Panc1 (cell line): ENCODE results near the gene ZFYVE28. TPM values are rescaled to one million over a fixed set of nuclear protein-coding genes. Genes with fewer than 3 reads are reported as not detected.

Source experiments
- ATAC-seq: fragments of 200-7000 bp; cut with Tn5 transposase; 2 replicates; pipeline ENCODE4 v1.9.1; 2020; ENCODE audit warnings: mild to moderate bottlenecking, moderate library complexity
- BruUV-seq: library from RNA; stranded (reverse); fragments of 400-500 nt; replicated peaks from 2 replicates; lab custom pipeline; 2021; lab: Mats Ljungman, UMichigan
- CTCF ChIA-PET: fragments of 300-600 bp; sonication (Branson Sonifier 250); formaldehyde crosslinking; loops from one replicate; lab custom pipeline; 2022; ENCODE audit warnings: antibody characterized with exemption; lab: Charles Lee
- POLR2A ChIA-PET: fragments of 300-600 bp; sonication (Branson Sonifier 250); formaldehyde crosslinking; loops from one replicate; lab custom pipeline; 2022; ENCODE audit warnings: antibody characterized with exemption; lab: Charles Lee
- DNase-seq: peaks from one replicate; pipeline ENCODE4 v3.0.0-alpha.2; 2010; ENCODE audit warnings: low read depth, low spot score
- H3K27ac ChIP-seq: 2 replicates; pipeline ENCODE4 v1.5.1; 2011; ENCODE audit warnings: mild to moderate bottlenecking, low read length, inconsistent platforms
- H3K27me3 ChIP-seq: fragments of 200-500 bp; sonication (Bioruptor generic); 2 replicates; pipeline ENCODE4 v1.6.0; 2014; ENCODE audit warnings: low read length, inconsistent platforms; ENCODE audit not compliant: control insufficient read depth, insufficient read depth
- H3K36me3 ChIP-seq: fragments of 200-500 bp; sonication (Bioruptor generic); 2 replicates; pipeline ENCODE4 v1.5.1; 2014; ENCODE audit warnings: inconsistent platforms, mild to moderate bottlenecking, low read length, moderate library complexity; ENCODE audit not compliant: control insufficient read depth, insufficient read depth
- H3K4me1 ChIP-seq: 2 replicates; pipeline ENCODE4 v1.5.1; 2011; ENCODE audit warnings: inconsistent platforms, mild to moderate bottlenecking, low read length, moderate library complexity; ENCODE audit not compliant: control insufficient read depth, insufficient read depth
- H3K4me3 ChIP-seq, 2 experiments: 2 replicates each; pipeline ENCODE4 v1.5.1; 2011 to 2012; ENCODE audit warnings: low read depth in 2 of 2, low read length in 2 of 2, mild to moderate bottlenecking in 2 of 2, inconsistent platforms in 1 of 2, moderate library complexity in 1 of 2
- H3K9me3 ChIP-seq: fragments of 200-500 bp; sonication (Bioruptor generic); 2 replicates; pipeline ENCODE4 v1.5.1; 2014; ENCODE audit warnings: low read depth, mild to moderate bottlenecking, inconsistent platforms, low read length, moderate library complexity; ENCODE audit not compliant: control insufficient read depth, insufficient read depth
- POLR2AphosphoS5 ChIP-seq: IDR thresholded peaks from 2 replicates; pipeline ENCODE4 v1.6.1; 2012; ENCODE audit warnings: mild to moderate bottlenecking, low read depth, low read length, moderate library complexity
- SIN3A ChIP-seq: IDR thresholded peaks from 2 replicates; pipeline ENCODE4 v1.6.1; 2012; ENCODE audit warnings: low read depth, mild to moderate bottlenecking, low read length, moderate library complexity, borderline replicate concordance; ENCODE audit not compliant: insufficient read depth
- TCF7L2 ChIP-seq: IDR thresholded peaks from 2 replicates; pipeline ENCODE4 v1.6.1; 2011; ENCODE audit warnings: mild to moderate bottlenecking, low read depth, low read length, inconsistent platforms
- in situ Hi-C: cut with HindIII; loops from 2 replicates; pipeline ENCODE4 v1.10.0; 2016; ENCODE audit warnings: low sequenced_read_pairs, low pct_unique_long_range_greater_than_20kb
- intact Hi-C: fragments of 100-400 bp; cut with micrococcal nuclease; formaldehyde crosslinking; loops from one replicate; pipeline ENCODE4 v1.10.0; 2022; ENCODE audit not compliant: unreplicated experiment
- total RNA-seq: library from RNA; stranded (reverse); gene quantifications from one replicate; pipeline ENCODE4 v1.2.1, GENCODE V29; 2021; ENCODE audit not compliant: unreplicated experiment
- TF ChIP-seq, protein P1 (sequence below): fragments of 450-650 bp; IDR thresholded peaks from 2 replicates; pipeline ENCODE4 v1.5.1; 2017; ENCODE audit warnings: mild to moderate bottlenecking
- TF ChIP-seq, protein P2 (sequence below), 2 experiments: IDR thresholded peaks; 2 replicates each; pipeline ENCODE4 v1.6.1; 2011 to 2012; ENCODE audit warnings: low read depth in 2 of 2, control low read depth in 1 of 2, low read length in 1 of 2, mild to moderate bottlenecking in 1 of 2, moderate library complexity in 1 of 2; ENCODE audit not compliant: insufficient read depth in 1 of 2

ZFYVE28 gene
- total RNA-seq, 1 experiment from 2014 or later, result 11.9 TPM

DNA sequence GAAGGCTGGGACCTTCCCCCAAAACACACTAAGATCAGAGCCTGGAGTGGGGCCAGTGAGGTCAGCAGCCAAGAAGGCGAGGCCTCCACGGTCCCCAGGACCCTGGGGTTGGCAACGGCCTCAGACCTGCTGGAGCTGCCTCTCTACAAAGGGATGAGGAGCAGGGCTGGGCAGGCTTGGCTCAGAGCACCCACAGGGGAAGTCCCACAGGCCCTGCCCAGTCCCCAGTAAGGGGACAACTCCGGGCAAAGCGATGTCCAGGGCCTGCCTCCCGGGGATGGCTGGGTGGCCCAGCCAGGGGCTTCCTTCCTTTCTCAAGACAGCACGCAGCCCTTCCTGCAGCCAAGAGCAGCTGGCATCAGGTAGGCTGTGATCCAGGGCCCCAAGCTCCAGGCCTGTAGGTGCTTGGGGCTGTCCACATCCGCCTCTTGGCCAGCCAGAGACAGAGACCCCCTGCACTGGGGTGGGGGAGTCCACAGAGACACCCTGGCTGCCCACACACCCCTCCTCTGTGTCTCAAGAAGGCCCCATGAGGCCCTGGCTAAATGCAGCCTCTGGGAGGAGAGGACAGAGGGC is 162.2 kb downstream of the ZFYVE28 start:
- Histone ChIP-seq H3K27ac (no peak overlapping the region), H3K27me3 (no peaks in the 10 kb centered on the region), H3K4me1 (no peaks in the 10 kb centered on the region; the same call in 1 of the 2 replicates), H3K36me3 (no peaks in the 10 kb centered on the region), H3K4me3 (no peak overlapping the region), H3K9me3 (no peaks in the 10 kb centered on the region)
- in situ Hi-C loops, result no loop called here
- ChIA-PET POLR2A (no interaction called here), CTCF (no interaction called here)
- BruUV-seq, result no TSS peak
- ATAC-seq, result no peak
- intact Hi-C loops, result no loop called here
- no peak for DNase-seq
- TF ChIP-seq SIN3A (no peak), POLR2AphosphoS5 (no peak), TCF7L2 (no peak)
- TF ChIP-seq, protein P1, sequence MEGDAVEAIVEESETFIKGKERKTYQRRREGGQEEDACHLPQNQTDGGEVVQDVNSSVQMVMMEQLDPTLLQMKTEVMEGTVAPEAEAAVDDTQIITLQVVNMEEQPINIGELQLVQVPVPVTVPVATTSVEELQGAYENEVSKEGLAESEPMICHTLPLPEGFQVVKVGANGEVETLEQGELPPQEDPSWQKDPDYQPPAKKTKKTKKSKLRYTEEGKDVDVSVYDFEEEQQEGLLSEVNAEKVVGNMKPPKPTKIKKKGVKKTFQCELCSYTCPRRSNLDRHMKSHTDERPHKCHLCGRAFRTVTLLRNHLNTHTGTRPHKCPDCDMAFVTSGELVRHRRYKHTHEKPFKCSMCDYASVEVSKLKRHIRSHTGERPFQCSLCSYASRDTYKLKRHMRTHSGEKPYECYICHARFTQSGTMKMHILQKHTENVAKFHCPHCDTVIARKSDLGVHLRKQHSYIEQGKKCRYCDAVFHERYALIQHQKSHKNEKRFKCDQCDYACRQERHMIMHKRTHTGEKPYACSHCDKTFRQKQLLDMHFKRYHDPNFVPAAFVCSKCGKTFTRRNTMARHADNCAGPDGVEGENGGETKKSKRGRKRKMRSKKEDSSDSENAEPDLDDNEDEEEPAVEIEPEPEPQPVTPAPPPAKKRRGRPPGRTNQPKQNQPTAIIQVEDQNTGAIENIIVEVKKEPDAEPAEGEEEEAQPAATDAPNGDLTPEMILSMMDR, result no peak
- TF ChIP-seq, protein P2, sequence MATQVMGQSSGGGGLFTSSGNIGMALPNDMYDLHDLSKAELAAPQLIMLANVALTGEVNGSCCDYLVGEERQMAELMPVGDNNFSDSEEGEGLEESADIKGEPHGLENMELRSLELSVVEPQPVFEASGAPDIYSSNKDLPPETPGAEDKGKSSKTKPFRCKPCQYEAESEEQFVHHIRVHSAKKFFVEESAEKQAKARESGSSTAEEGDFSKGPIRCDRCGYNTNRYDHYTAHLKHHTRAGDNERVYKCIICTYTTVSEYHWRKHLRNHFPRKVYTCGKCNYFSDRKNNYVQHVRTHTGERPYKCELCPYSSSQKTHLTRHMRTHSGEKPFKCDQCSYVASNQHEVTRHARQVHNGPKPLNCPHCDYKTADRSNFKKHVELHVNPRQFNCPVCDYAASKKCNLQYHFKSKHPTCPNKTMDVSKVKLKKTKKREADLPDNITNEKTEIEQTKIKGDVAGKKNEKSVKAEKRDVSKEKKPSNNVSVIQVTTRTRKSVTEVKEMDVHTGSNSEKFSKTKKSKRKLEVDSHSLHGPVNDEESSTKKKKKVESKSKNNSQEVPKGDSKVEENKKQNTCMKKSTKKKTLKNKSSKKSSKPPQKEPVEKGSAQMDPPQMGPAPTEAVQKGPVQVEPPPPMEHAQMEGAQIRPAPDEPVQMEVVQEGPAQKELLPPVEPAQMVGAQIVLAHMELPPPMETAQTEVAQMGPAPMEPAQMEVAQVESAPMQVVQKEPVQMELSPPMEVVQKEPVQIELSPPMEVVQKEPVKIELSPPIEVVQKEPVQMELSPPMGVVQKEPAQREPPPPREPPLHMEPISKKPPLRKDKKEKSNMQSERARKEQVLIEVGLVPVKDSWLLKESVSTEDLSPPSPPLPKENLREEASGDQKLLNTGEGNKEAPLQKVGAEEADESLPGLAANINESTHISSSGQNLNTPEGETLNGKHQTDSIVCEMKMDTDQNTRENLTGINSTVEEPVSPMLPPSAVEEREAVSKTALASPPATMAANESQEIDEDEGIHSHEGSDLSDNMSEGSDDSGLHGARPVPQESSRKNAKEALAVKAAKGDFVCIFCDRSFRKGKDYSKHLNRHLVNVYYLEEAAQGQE (IDR thresholded peaks at IDR 0.05; ENCODE audit: insufficient read depth in 1 of 2, low read depth in 2 of 2, low read length in 1 of 2), result no peak

DNA sequence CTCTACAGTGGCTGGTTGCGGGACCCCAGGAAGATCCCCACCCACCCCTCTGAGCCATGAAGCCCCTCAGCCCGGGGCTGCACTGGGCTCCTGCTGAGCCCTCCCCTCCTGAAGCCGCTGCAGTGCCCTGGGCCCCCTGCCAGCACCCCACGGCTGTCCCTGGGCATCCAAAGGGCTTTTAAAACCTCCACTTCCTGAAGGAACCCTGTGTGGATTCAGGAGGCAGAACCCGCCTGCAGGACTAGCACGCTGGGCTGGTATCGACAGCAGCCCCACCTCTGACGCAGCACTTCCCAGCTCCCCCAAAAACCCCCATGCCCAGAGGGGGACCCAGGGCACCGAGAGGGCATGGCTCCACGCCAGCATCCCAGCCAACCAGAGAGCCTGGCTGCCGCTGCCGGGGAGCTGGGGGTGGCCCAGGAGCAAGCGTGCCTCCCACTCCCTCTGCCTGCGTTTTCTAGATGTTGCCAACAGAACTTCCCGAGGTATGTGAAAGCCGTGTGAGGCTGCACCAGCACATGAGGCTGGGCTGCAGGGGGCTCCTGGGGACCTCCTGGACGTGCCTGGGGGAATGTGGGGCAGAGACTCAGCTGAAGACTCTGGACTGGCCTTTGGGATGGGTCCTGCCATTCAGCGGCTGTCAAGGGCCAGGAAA is 162.8 kb downstream of the ZFYVE28 start:
- Histone ChIP-seq H3K27me3 (no peaks in the 10 kb centered on the region), H3K36me3 (no peaks in the 10 kb centered on the region), H3K27ac (no peak overlapping the region), H3K9me3 (no peaks in the 10 kb centered on the region), H3K4me3 (no peak overlapping the region), H3K4me1 (no peaks in the 10 kb centered on the region; the same call in 1 of the 2 replicates)
- intact Hi-C loops (no loop called here), in situ Hi-C loops (no loop called here)
- CTCF ChIA-PET, result no interaction called here
- ATAC-seq, result no peak
- TF ChIP-seq POLR2AphosphoS5 (no peak), TCF7L2 (no peak), SIN3A (no peak)
- TF ChIP-seq, protein P2 (IDR thresholded peaks at IDR 0.05; ENCODE audit: insufficient read depth in 1 of 2, low read depth in 2 of 2, low read length in 1 of 2), result no peak
- TF ChIP-seq, protein P1, result no peak
- DNase-seq, result no peak
- POLR2A ChIA-PET, result no interaction called here
- no TSS peak for BruUV-seq
